ENCODE results near the gene ANKRD29. TPM values are rescaled to one million over a fixed set of nuclear protein-coding genes. Genes with fewer than 3 reads are reported as not detected.

ANKRD29 gene
- total and polyA plus RNA-seq, 10 of the 15 experiments (the other 5 are each of a cell fraction or from before 2014, with no cell fraction given) = 0.53 to 9.2 (median 1.6) TPM

GRCh38 chr18:23585007-23585871 lies 77.5 kb downstream of the ANKRD29 start (continued):
- TF ChIP-seq FOXK2 (IDR thresholded peaks at IDR 0.05) (no peak), CEBPB (IDR thresholded peaks at IDR 0.05; ENCODE audit: borderline replicate concordance in 1 of 2, low read depth in 2 of 2, low read length in 2 of 2) (no peak), ZBTB40 (IDR thresholded peaks at IDR 0.05; ENCODE audit: borderline replicate concordance) (no peak), MYC (IDR thresholded peaks at IDR 0.05; ENCODE audit: insufficient read depth, insufficient read length, insufficient replicate concordance, low read length, severe bottlenecking) (no peak), CHD2 (IDR thresholded peaks at IDR 0.05; ENCODE audit: borderline replicate concordance, low read depth, low read length) (no peak), EZH2 (IDR thresholded peaks at IDR 0.05; ENCODE audit: borderline replicate concordance, control insufficient read depth, low read depth, low read length) (no peak), NFYB (IDR thresholded peaks at IDR 0.05; ENCODE audit: insufficient read depth, low read depth, low read length) (no peak), MEF2B (IDR thresholded peaks at IDR 0.05; ENCODE audit: partially characterized antibody, poor library complexity, severe bottlenecking) (peak; percentile 80), CHD1 (IDR thresholded peaks at IDR 0.05; ENCODE audit: low read depth, low read length) (no peak), KLF5 (IDR thresholded peaks at IDR 0.05; ENCODE audit: partially characterized antibody) (no peak), POLR2AphosphoS5 (IDR thresholded peaks at IDR 0.05; ENCODE audit: low read length) (no peak), MYB (IDR thresholded peaks at IDR 0.05; ENCODE audit: borderline replicate concordance, low read depth, low read length) (no peak), ZNF274 (IDR thresholded peaks at IDR 0.05; ENCODE audit: insufficient read depth, insufficient read length) (no peak), STAT1 (conservative IDR thresholded peaks at IDR 0.05) (no peak), RFX5 (IDR thresholded peaks at IDR 0.05; ENCODE audit: low read depth, low read length) (no peak), ZNF384 (IDR thresholded peaks at IDR 0.05; ENCODE audit: borderline replicate concordance, low read depth, low read length) (no peak), SMC3 (IDR thresholded peaks at IDR 0.05; ENCODE audit: borderline replicate concordance, low read length) (no peak), ATF7 (IDR thresholded peaks at IDR 0.05; ENCODE audit: low read depth) (peak; percentile 44; the same call in 1 of the 2 replicates), RBBP5 (conservative IDR thresholded peaks at IDR 0.05) (no peak), BRCA1 (IDR thresholded peaks at IDR 0.05; ENCODE audit: low read depth, low read length) (no peak), HDGF (IDR thresholded peaks at IDR 0.05) (no peak), DPF2 (IDR thresholded peaks at IDR 0.05) (no peak)
- TF ChIP-seq, protein P1, sequence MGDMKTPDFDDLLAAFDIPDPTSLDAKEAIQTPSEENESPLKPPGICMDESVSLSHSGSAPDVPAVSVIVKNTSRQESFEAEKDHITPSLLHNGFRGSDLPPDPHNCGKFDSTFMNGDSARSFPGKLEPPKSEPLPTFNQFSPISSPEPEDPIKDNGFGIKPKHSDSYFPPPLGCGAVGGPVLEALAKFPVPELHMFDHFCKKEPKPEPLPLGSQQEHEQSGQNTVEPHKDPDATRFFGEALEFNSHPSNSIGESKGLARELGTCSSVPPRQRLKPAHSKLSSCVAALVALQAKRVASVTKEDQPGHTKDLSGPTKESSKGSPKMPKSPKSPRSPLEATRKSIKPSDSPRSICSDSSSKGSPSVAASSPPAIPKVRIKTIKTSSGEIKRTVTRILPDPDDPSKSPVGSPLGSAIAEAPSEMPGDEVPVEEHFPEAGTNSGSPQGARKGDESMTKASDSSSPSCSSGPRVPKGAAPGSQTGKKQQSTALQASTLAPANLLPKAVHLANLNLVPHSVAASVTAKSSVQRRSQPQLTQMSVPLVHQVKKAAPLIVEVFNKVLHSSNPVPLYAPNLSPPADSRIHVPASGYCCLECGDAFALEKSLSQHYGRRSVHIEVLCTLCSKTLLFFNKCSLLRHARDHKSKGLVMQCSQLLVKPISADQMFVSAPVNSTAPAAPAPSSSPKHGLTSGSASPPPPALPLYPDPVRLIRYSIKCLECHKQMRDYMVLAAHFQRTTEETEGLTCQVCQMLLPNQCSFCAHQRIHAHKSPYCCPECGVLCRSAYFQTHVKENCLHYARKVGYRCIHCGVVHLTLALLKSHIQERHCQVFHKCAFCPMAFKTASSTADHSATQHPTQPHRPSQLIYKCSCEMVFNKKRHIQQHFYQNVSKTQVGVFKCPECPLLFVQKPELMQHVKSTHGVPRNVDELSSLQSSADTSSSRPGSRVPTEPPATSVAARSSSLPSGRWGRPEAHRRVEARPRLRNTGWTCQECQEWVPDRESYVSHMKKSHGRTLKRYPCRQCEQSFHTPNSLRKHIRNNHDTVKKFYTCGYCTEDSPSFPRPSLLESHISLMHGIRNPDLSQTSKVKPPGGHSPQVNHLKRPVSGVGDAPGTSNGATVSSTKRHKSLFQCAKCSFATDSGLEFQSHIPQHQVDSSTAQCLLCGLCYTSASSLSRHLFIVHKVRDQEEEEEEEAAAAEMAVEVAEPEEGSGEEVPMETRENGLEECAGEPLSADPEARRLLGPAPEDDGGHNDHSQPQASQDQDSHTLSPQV (IDR thresholded peaks at IDR 0.05) = no peak
